ENCODE results near the gene WDR86.

WDR86 gene

GRCh38 chr7:151406886-151407583 lies 2.8 kb downstream of the WDR86 start:
- DNase-seq (ENCODE audit: low read depth, low spot score), result no peak

DNA sequence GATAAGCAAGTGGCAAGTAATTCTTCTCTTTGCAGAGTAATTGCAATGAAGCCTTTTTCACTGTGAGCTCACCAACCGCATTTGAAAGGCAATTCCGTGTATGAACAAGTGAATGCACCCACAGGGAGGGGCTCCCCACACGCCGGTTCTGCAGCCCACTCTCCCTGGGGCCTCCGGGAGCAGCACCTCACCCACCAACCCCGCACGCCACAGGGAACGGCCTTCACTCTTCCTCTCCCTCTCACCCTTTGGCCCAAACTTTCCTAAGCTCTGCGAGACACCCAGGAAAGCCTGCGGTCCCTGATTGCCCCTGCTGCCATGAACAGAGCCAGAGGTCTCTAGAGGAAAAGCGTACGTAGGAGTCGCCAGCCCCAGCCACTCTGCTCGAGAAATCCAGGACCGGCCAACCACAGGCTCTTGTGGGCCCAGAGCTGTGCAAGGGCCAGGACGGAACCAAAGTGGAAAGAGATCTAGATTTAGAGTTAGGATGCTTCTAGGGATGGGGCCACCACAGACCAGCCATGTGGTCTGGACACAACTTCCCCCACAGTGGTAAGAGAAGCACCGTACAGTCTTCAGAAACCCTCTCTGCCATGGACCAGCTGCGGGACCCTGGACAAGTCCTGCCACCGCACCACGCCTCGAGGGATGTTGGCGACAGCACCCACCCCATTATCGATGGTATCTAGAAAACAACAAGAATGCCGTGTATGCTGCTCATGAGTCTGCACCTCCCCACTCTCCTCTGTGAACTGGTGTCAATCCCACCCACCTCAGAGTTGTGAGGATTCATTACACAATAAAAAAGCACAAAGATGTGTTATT lies 3.6 kb downstream of the WDR86 start:
- no peak for DNase-seq (ENCODE audit: low read depth, low spot score)

DNA sequence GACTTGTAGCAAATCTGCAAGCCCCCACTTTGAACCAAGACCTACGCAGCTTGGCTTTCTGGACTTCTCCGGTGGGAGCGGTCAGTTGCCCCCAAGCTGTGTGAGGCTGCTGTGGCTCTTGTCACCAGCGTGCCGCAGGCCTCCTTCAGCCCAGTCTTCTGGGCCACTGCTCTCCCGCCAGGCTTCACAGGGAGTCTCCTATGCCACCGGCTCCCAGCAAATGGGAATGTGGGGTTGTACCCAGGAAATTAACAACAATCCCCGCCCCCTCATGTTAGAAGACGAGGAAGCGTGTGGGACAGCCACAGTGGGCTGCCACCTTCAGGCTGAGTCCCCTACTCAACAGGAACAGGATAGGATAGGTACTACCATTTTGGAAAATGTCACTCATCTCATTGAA lies 4.2 kb downstream of the WDR86 start:
- DNase-seq (ENCODE audit: low read depth, low spot score), result no peak

GRCh38 chr7:151405056-151405455 lies 4.8 kb downstream of the WDR86 start:
- DNase-seq (ENCODE audit: low read depth, low spot score), result no peak

- no peak for DNase-seq (ENCODE audit: low read depth, low spot score)
Observed at GRCh38 chr7:151404216-151405011, 5.4 kb downstream of the WDR86 start.

GRCh38 chr7:151403764-151404163 lies 6.1 kb downstream of the WDR86 start:
- no peak for DNase-seq (ENCODE audit: low read depth, low spot score)

- no peak for DNase-seq (ENCODE audit: low read depth, low spot score)
Observed at GRCh38 chr7:151402029-151402835, 7.6 kb downstream of the WDR86 start.

DNA sequence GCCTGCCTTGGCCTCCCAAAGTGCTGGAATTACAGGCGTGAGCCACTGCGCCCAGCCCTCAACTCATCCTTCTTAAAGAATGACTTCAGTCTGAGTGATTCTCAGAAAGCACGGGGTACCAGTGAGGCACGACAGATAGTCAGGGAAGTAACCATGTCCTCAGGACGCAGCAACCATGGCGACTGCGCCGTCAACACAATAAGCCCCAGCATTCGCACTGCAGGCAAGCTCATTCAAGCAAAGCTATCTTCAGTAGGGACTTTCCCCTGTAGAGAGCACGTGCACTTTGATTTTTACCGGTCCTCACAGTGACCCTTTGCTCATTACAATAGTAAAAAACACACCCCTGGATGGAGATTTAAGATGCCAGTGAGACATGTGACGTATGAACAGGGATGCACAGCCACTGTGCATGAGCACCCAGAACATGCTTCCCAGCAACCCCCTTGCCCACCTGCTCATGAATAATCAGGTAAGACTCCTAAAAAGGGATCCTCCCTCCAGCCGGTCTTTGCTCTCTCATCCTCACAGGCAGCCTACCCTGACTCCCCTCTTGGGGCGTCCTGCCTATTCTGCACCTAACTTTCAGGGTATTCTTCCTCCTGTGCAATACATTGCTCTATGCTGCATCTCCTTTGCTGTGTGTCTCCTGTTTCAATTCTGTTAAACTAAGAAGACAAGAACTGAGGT lies 9.1 kb downstream of the WDR86 start:
- DNase-seq (ENCODE audit: low read depth, low spot score), result no peak

DNA sequence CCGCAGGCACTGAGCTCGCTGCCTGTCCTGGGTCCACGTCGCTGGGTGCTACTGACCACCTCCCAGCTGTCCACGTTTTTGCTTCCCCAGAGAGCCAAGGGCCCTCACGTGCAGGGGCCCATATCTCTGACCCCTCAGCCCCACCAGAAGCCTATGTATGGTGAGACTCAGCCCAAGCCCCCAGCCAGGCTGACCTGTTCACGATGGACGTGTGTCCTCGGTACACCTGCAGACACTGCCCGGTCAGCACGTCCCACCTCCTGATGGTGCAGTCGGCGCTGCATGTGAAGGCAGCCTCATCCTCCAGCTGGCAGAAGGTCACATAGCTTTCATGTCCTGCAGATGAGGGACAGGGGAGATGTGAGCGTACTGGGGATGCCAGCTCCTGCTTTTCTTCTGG lies 9.9 kb downstream of the WDR86 start:
- DNase-seq (ENCODE audit: low read depth, low spot score), result no peak

DNA sequence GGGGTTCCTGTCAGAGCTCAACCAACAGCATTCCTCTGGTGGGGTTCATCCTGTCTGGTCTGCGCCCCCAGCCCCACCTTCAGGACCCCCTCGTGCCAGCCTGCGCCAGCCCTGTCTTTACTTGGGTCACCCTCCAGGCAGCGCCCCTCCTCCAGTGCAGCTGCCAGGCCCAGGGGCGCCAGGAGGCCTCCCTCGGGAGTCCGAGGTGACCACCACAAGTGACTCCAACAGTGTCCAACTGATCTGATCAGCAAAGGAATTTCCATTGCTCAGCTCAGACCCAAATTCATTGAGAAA lies 10.6 kb downstream of the WDR86 start:
- no peak for DNase-seq (ENCODE audit: low read depth, low spot score)

GRCh38 chr7:151398446-151399304 lies 11.2 kb downstream of the WDR86 start:
- no peak for DNase-seq (ENCODE audit: low read depth, low spot score)

DNA sequence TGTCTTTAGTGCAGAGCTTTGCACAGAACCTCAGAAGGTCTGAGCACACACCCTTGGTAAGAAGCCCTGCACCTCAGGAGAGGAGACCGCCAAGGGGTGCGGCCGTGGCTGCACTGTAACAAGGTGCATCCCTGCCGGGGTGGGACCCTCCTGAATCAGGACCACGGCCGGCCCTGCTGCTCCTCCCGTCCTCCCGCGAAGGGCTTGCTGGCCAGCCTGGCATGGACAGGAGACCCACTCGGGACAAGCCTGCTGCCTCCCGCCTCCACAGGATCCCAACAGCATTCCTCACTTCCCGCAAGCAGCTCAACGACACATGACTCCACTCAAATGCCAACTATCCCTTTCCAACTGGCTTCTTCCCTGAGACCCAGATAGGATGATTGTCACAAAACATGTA lies 12.8 kb downstream of the WDR86 start:
- no peak for DNase-seq (ENCODE audit: low read depth, low spot score)

DNA sequence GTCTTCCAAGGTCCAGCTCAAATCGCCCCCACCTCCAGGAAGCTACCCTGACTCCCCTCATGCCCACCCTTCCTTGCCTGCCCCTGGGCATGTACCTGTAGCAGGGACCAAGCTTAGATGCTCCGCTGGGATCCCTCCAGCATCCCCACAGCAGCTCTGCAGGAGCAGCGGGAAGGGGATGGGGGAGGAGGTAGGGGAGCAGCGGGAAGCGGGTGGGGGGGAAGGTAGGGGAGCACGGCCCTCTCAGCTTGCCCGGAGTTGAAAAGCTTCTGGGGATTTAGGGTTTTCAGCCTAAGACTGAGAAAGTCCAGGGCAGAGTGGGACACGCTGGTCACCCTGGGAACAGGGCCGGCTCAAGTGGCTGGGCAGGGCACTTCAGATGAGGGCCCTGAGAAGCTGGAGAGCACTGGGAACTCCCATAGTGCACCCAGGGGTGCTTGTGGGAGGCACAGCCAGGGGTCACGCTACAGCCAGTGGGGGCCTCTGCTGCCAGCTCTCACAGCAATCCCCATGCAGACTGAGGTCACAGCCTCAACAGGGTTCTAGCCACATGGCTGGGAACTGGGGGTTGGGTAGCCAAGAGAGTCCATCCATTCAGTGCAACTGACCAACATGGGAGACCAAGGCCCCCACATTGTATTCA lies 13.4 kb downstream of the WDR86 start:
- DNase-seq (ENCODE audit: low read depth, low spot score), result no peak

DNA sequence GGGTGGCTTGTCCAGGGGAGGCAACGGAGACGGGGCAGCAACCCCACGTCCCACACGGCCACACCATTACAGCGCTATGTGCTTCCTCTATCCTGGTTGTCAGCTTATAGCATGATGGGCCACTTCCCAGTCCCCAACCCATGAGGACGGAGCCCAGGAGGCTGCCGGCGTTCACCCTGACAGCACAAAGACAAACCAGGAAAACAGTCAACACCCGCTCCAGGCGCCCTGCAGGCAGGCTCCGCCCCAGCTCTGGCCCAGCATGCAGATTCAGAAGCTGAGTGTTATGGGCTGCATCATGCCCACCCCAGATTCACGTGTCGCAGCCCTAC lies 14.8 kb downstream of the WDR86 start:
- no peak for DNase-seq (ENCODE audit: low read depth, low spot score)

- no peak for DNase-seq (ENCODE audit: low read depth, low spot score)
Observed at GRCh38 chr7:151394076-151395035, 15.5 kb downstream of the WDR86 start.

DNA sequence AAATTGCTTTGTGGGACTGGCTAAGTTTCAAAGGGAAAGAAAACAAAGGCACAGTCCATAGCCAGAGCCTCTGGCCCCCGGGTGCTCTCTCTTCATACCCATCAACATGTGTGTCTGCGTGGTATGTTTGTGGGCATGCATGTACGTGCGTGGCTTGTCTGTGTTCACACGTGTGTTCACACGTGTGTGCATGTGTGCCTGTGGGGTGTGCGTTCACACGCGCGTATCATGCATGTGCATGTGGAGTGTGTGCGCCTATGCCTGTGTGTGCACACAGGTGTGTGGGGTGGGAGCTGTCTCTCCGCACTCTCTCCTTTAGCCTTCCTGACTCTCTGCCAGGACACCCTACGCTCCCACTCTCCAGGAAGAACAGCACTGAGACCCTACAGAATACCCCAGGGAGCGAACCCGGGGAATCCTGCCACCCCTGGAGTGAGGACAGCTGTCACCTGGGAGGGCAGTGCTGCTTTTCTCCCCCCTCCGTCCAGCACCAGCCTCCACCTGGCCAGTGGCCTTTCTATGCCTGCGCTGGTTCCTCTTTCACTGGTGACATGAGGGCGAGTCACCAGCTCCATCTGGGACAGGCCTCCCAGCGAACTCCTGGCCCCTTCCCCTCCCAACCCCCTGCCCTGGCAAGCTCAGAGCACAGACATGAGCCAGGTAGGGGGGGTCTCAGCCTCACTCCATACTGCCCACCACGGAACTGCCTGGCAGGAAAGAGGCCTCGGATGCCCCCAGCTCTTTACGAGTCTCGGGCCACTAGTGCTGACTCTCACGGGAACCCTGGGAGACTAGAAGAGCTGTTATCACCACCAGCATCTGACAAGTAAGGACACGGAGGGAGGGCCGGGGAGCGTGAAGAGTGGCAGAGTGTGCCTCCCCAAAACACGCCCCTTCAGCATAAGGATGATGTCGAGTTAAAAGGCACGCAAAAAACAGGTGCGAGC lies 16.5 kb downstream of the WDR86 start:
- no peak for DNase-seq (ENCODE audit: low read depth, low spot score)

- no peak for DNase-seq (ENCODE audit: low read depth, low spot score)
Observed at GRCh38 chr7:151392426-151392825, 17.4 kb downstream of the WDR86 start.

GRCh38 chr7:151392002-151392401 lies 17.8 kb downstream of the WDR86 start:
- no peak for DNase-seq (ENCODE audit: low read depth, low spot score)

All from activated CD4-positive, CD25-positive, alpha-beta regulatory T cell treated with anti-CD3 and anti-CD28 coated beads, Interleukin-2, amount 50 U/mL, for 16 hours (primary cell).